Ovary (tissue), 3 donors: ENCODE data around the gene ZNF677.

Experiments
- POLR2A ChIP-seq: fragments of 450-650 bp; IDR thresholded peaks from one replicate; pipeline ENCODE4 v1.6.1; 2017; ENCODE audit warnings: antibody characterized with exemption, mild to moderate bottlenecking, moderate library complexity
- TF ChIP-seq, protein P1 (sequence below), 3 donors: fragments of 450-650 bp in 2 of 3; fragments of 200-600 bp in 1 of 3; IDR thresholded peaks; one replicate each; pipeline versions ENCODE4 v1.5.1 to v1.8.0; 2016 to 2022; ENCODE audit warnings: antibody characterized with exemption in 3 of 3, mild to moderate bottlenecking in 1 of 3
- donor health status: DM: no; HTN: no; CAD: no.

GRCh38 chr19:53290758-53291549 is 36.3 kb upstream of the ZNF677 start:
- TF ChIP-seq, protein P1, sequence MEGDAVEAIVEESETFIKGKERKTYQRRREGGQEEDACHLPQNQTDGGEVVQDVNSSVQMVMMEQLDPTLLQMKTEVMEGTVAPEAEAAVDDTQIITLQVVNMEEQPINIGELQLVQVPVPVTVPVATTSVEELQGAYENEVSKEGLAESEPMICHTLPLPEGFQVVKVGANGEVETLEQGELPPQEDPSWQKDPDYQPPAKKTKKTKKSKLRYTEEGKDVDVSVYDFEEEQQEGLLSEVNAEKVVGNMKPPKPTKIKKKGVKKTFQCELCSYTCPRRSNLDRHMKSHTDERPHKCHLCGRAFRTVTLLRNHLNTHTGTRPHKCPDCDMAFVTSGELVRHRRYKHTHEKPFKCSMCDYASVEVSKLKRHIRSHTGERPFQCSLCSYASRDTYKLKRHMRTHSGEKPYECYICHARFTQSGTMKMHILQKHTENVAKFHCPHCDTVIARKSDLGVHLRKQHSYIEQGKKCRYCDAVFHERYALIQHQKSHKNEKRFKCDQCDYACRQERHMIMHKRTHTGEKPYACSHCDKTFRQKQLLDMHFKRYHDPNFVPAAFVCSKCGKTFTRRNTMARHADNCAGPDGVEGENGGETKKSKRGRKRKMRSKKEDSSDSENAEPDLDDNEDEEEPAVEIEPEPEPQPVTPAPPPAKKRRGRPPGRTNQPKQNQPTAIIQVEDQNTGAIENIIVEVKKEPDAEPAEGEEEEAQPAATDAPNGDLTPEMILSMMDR (IDR thresholded peaks at IDR 0.05), result no peak
- no peak for TF ChIP-seq POLR2A
